Activated T-cell treated with anti-CD3 and anti-CD28 coated beads, Interleukin-2, amount 50 U/mL, for 24 hours (primary cell): Measurements from ENCODE around the gene MIF.
"Not testable (repeated sequence)": the region's sequence is repeated elsewhere in the genome, so short reads cannot be mapped to it uniquely, and the experiment has no call there.

Source experiments
- DNase-seq: peaks from one replicate; pipeline ENCODE4 v3.0.0-alpha.2; 2020
- H3K27ac Mint-ChIP-seq: 2 replicates; pipeline ENCODE4 v1.8.0; 2020; ENCODE audit warnings: mild to moderate bottlenecking, mixed read lengths
- H3K27me3 Mint-ChIP-seq: 2 replicates; pipeline ENCODE4 v1.8.0; 2020; ENCODE audit warnings: mixed read lengths
- H3K36me3 Mint-ChIP-seq: 2 replicates; pipeline ENCODE4 v1.8.0; 2020; ENCODE audit warnings: low read depth, mixed read lengths
- H3K4me1 Mint-ChIP-seq: 2 replicates; pipeline ENCODE4 v1.8.0; 2020; ENCODE audit warnings: low read depth, mixed read lengths
- H3K4me3 Mint-ChIP-seq: 2 replicates; pipeline ENCODE4 v1.8.0; 2020; ENCODE audit warnings: mild to moderate bottlenecking, moderate library complexity, mixed read lengths
- H3K9me3 Mint-ChIP-seq: 2 replicates; pipeline ENCODE4 v1.8.0; 2020; ENCODE audit warnings: mixed read lengths

MIF gene

DNA sequence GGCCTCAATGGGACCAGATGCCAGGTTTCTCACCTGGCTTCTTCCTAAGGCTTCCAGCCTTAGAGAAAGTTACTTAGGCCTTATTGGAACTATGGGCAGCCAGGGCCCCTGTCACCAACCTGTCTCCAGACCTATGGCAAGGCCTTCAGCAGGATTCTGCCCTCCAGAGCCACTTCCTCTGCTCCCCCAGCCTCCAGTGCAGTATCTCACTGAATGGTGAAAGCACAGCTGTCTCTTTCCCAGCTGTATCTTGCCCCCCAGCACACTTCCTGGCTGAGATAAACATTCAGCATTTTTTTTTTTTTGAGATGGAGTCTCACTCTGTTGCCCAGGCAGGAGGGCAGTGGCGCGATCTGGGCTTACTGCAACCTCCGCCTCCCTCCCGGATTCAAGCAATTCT is 35.0 kb upstream of the MIF start:
- H3K27ac Mint-ChIP-seq: no peak overlapping the region
- peak overlapping the region; percentile 88 for H3K4me3 Mint-ChIP-seq
- no peak for DNase-seq
- peaks cover 27% of the 10 kb centered on the region for H3K4me1 Mint-ChIP-seq
- H3K36me3 Mint-ChIP-seq: no peaks in the 10 kb centered on the region
- H3K27me3 Mint-ChIP-seq: no peaks in the 10 kb centered on the region
- no peaks in the 10 kb centered on the region for H3K9me3 Mint-ChIP-seq

DNA sequence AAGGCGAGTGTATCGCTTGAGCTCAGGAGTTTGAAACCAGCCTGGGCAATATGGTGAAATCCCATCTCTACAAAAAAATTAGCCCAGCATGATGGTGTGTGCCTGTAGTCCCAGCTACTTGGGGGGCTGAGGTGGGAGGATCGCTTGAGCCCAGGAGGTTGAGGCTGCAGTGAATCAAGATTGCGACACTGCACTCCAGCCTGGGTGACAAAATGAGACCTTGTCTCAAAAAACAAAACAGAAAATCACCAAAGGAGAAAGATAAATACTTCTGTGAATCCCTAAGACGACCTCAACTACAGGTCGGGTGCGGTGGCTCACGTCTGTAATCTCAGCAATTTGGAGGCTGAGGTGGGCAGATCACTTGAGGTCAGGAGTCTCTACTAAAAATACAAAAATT is 34.0 kb upstream of the MIF start:
- H3K4me1 Mint-ChIP-seq: peaks cover 27% of the 10 kb centered on the region
- H3K36me3 Mint-ChIP-seq, DNase-seq, H3K27ac Mint-ChIP-seq, H3K4me3 Mint-ChIP-seq, H3K9me3 Mint-ChIP-seq, H3K27me3 Mint-ChIP-seq: not testable (repeated sequence)

DNA sequence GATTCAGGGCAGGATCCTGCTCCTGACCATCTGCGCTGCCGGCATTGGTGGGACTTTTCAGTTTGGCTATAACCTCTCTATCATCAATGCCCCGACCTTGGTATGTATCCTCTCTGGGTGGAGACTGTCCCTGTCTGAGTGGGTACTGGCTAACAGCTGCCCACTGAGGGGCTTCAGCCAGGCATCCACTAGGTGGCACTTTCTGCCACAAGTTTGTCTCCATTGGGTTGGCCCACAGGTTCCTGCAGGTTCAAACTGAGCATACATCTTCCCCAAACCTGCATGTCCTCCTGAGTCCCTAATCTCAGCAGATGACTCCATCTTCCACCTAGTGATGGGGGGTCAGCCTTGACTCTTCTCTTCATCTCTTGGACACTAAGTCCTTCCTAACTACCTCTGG is 32.1 kb upstream of the MIF start:
- Mint-ChIP-seq H3K27me3 (no peaks in the 10 kb centered on the region), H3K36me3 (no peaks in the 10 kb centered on the region), H3K4me3 (no peak overlapping the region), H3K27ac (peak overlapping the region; percentile 11), H3K9me3 (no peaks in the 10 kb centered on the region), H3K4me1 (peaks cover 18% of the 10 kb centered on the region)
- no peak for DNase-seq

DNA sequence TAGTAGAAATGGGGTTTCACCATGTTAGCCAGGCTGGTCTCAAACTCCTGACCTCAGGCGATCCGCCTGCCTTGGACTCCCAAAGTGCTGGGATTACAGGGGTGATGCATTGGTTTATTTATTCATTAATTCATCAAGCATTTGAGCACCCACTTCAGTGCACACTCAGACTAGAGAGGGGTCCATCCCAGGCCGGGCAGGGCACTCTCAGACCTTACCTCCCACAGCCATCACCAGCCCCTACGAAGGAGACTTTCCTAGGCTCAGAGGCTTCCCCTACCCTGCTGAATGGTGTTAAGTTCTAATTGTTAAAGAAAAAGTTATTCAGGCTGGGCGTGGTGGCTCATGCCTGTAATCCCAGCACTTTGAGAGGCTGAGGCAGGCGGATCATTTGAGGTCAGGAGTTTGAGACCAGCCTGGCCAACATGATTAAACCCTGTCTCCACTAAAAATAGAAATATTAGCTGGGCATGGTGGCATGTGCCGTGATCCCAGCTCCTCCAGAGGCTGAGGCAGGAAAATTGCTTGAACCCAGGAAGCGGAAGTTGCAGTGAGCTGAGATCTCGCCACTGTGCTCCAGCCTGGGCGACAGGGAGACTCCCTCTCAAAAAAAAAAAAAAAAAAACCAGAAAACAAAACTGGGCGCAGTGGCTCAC is 29.6 kb upstream of the MIF start:
- DNase-seq, H3K27ac Mint-ChIP-seq, H3K27me3 Mint-ChIP-seq, H3K9me3 Mint-ChIP-seq, H3K4me1 Mint-ChIP-seq, H3K4me3 Mint-ChIP-seq: not testable (repeated sequence)
- peaks cover 19% of the 10 kb centered on the region for H3K36me3 Mint-ChIP-seq

DNA sequence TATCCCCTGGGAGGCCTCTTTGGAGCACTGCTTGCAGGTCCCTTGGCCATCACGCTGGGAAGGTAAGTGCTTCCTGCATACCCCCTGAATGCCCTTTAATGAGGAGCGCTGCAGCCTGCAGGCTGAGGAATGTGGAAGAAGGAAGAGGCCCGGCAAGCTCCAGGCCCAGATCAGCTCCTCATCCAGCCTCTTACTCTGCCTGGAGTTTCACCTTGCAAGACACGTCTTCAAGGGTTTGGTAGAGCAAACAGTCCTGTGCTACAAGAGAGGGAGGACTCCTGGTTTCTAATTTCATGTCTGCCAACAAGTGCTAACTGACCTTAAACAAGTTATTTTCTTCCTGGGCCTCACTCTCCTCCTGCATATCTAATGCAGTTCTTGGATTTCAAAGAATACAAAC is 25.6 kb upstream of the MIF start:
- no peak overlapping the region for H3K4me3 Mint-ChIP-seq
- no peak overlapping the region for H3K27ac Mint-ChIP-seq
- no peaks in the 10 kb centered on the region for H3K4me1 Mint-ChIP-seq
- peaks cover 29% of the 10 kb centered on the region for H3K36me3 Mint-ChIP-seq
- H3K27me3 Mint-ChIP-seq: no peaks in the 10 kb centered on the region
- H3K9me3 Mint-ChIP-seq: no peaks in the 10 kb centered on the region
- no peak for DNase-seq

DNA sequence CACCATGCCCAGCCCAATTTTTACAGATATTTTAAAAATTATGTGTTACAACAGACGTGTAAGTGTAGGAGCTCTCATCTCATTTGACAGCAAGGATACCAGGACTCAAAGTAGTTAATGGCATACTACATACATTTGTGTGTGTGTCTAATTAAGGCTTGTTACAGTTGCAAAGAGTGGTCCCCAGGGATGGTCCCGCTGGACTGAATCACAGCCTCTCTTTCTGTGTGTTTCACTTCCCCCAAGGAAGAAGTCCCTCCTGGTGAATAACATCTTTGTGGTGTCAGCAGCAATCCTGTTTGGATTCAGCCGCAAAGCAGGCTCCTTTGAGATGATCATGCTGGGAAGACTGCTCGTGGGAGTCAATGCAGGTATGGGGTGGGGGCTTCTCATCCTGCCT is 19.3 kb upstream of the MIF start:
- H3K9me3 Mint-ChIP-seq: no peaks in the 10 kb centered on the region
- H3K36me3 Mint-ChIP-seq: peaks cover 24% of the 10 kb centered on the region
- no peaks in the 10 kb centered on the region for H3K4me1 Mint-ChIP-seq
- no peak overlapping the region for H3K27ac Mint-ChIP-seq
- DNase-seq: no peak
- no peak overlapping the region for H3K4me3 Mint-ChIP-seq
- no peaks in the 10 kb centered on the region for H3K27me3 Mint-ChIP-seq

DNA sequence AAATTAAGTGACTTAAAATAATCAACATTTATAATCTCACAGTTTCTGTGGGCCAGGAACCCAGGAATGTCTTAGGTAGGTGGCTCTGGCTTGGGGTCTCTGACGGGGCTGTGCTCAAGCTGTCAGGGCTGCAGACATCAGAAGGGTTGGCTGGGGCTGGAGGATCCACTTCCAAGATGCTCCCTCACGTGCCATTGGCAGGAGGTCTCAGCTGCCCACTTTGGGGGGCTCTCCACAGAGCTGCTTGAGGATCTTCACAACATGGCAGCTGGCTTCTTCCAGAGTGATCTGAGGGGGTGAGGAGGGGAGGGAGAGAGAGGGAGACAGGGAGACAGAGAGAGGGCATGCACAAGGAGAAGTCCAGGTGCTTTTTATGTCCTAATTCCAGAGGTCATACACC is 18.4 kb upstream of the MIF start:
- Mint-ChIP-seq H3K4me1 (no peaks in the 10 kb centered on the region), H3K27ac (no peak overlapping the region), H3K27me3 (no peaks in the 10 kb centered on the region), H3K9me3 (no peaks in the 10 kb centered on the region), H3K36me3 (peaks cover 19% of the 10 kb centered on the region), H3K4me3 (no peak overlapping the region)
- DNase-seq: no peak

DNA sequence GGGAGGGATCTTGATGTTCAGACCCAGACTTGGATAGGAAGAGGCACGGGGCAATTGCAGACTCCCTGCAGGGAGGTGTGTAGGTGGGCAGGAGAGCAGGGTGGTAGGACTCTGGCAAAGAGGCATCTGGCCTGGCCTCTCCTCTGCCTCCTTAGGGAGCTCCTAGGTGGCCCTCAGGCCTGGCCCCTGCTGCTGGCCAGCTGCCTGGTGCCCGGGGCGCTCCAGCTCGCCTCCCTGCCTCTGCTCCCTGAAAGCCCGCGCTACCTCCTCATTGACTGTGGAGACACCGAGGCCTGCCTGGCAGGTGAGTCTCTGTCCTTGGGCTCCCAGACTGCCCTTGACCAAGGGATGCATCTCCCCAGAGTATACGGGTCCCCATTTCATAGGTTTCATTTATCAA is 16.6 kb upstream of the MIF start:
- H3K27ac Mint-ChIP-seq: no peak overlapping the region
- H3K9me3 Mint-ChIP-seq: no peaks in the 10 kb centered on the region
- H3K36me3 Mint-ChIP-seq: peaks cover 19% of the 10 kb centered on the region

DNA sequence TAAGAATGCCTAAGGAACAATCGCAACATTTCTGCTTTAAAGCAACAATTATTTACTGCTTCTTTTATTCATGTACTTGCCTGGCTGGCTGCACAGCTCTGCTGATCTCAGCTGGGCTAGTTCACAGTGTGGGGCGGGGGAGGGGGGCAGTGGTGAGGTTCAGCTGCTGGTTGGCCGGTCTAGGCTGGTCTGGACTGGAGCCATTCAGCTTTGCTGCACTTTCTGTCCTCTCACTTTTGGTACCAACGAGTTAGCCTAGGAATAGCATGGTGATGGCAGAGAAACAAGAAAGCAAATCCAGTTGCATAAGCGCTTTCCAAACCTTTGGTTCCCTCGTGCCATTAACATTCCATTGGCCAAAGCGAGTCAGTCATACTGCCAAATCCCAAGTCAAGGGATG is 16.0 kb upstream of the MIF start:
- Mint-ChIP-seq H3K27me3 (no peaks in the 10 kb centered on the region), H3K4me3 (no peak overlapping the region), H3K36me3 (peaks cover 17% of the 10 kb centered on the region), H3K9me3 (no peaks in the 10 kb centered on the region), H3K27ac (no peak overlapping the region), H3K4me1 (no peaks in the 10 kb centered on the region)
- DNase-seq: no peak

More for the DNA sequence above, 16.6 kb upstream of the MIF start:
- no peak for DNase-seq
- H3K4me1 Mint-ChIP-seq: no peaks in the 10 kb centered on the region
- no peaks in the 10 kb centered on the region for H3K27me3 Mint-ChIP-seq
- no peak overlapping the region for H3K4me3 Mint-ChIP-seq

DNA sequence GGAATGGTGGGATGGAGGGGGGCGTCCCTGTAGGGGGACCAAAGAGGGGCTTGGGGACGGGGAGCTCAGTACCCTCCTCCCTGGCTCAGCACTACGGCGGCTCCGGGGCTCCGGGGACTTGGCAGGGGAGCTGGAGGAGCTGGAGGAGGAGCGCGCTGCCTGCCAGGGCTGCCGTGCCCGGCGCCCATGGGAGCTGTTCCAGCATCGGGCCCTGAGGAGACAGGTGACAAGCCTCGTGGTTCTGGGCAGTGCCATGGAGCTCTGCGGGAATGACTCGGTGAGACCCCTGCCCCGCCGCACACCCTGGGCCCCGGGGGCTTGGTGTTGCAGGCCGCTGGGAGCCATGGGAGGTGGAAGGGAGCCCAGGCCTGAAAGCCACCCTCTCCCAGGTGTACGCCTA is 11.8 kb upstream of the MIF start:
- DNase-seq: no peak
- Mint-ChIP-seq H3K27me3 (no peaks in the 10 kb centered on the region), H3K4me1 (no peaks in the 10 kb centered on the region), H3K36me3 (peaks cover 4% of the 10 kb centered on the region), H3K4me3 (no peak overlapping the region), H3K27ac (no peak overlapping the region), H3K9me3 (no peaks in the 10 kb centered on the region)

DNA sequence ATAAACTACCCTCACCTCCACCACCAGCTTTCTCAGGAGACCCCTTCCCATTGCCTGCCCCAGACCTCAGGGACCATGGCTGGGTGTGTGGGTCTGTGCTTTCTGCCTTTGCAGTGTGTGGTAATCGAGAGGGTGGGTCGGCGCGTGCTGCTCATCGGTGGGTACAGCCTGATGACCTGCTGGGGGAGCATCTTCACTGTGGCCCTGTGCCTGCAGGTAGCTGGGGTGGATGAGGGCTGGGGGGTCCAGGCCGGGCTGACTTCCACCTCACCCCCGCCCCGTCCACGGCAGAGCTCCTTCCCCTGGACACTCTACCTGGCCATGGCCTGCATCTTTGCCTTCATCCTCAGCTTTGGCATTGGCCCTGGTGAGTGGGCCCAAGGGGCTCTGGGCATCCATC is 10.5 kb upstream of the MIF start:
- Mint-ChIP-seq H3K36me3 (no peaks in the 10 kb centered on the region), H3K27ac (no peak overlapping the region), H3K9me3 (no peaks in the 10 kb centered on the region), H3K27me3 (no peaks in the 10 kb centered on the region), H3K4me1 (no peaks in the 10 kb centered on the region), H3K4me3 (no peak overlapping the region)
- no peak for DNase-seq

DNA sequence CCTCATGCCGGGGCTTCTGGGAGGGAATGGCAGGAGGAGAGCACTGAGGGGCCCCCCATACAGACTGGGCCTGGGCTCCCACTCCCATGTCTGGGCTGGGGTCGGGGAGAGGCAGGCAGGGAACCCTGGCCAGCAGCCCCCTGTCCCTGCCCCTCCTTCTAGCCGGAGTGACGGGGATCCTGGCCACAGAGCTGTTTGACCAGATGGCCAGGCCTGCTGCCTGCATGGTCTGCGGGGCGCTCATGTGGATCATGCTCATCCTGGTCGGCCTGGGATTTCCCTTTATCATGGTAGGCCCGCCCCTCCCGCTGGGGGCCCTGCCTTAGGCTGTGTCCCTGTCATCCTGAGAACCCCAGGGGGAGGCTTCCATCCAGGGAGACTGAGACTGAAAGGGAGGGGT is 10.0 kb upstream of the MIF start:
- no peaks in the 10 kb centered on the region for H3K4me1 Mint-ChIP-seq
- H3K27me3 Mint-ChIP-seq: no peaks in the 10 kb centered on the region
- H3K4me3 Mint-ChIP-seq: no peak overlapping the region
- no peak for DNase-seq
- H3K27ac Mint-ChIP-seq: no peak overlapping the region
- H3K36me3 Mint-ChIP-seq: no peaks in the 10 kb centered on the region
- H3K9me3 Mint-ChIP-seq: no peaks in the 10 kb centered on the region

DNA sequence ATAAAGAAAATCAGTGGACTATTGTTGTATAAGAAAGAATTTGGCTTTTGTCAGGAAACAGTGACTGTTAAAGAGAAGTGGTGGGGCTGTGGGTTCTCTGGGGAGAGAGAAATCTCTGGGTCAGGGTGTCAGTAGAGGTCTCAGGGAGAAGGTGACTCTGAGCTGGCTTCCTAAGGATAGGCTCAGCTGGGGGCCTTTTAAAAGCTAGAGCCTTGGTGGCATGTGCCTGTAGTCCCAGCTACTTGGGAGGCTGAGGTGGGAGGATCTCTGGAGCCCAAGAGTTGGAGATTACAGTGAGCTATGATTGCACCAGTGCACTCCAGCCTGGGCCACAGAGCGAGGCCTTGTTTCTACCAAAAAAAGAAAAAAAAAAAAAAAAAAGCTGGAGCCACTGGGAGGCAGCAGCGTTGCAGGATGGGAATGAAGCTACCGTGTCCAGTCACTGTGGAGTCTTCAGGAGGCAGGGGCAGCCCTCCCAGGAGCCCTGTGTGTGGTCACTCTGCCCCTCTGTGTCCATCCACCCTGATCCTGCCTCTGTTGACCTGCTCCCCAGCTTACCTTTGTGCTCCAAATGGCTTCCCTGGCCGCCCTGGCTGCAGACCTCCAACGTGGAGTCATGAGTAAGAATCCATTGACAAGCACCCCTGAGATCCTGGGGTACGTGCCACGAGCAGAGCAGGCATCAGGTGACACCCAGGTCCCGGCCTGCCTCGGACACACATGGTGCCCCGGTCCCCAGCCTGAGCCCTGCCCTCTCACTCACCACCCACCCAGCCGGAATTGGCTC is 5.4 kb upstream of the MIF start:
- peaks cover 1% of the 10 kb centered on the region for H3K36me3 Mint-ChIP-seq
- no peak for DNase-seq
- H3K4me1 Mint-ChIP-seq: peaks cover 9% of the 10 kb centered on the region
- H3K27me3 Mint-ChIP-seq: no peaks in the 10 kb centered on the region
- no peak overlapping the region for H3K4me3 Mint-ChIP-seq
- H3K9me3 Mint-ChIP-seq: no peaks in the 10 kb centered on the region
- H3K27ac Mint-ChIP-seq: no peak overlapping the region

DNA sequence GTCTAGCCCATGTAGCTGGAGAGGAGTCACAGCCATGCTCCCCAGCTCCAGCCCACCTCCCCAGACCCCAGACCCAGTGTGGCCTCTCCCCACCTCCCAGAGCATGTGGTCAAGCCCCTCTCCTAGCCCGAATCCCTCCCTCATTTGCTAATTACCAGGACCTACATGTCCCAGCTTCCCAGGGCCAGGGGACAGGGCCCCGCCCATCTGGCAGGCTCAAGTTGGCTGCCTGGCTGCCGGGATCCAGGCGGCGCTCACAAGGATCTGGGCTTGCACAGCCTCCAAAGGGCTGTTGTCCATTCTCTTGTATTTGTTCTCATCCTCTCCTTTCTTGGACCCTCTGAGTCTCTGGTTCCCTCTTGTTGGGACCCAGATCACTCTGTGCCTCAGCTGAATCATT is 4.6 kb upstream of the MIF start:
- Mint-ChIP-seq H3K9me3 (no peaks in the 10 kb centered on the region), H3K4me3 (no peak overlapping the region), H3K27me3 (no peaks in the 10 kb centered on the region), H3K4me1 (peaks cover 11% of the 10 kb centered on the region), H3K27ac (no peak overlapping the region), H3K36me3 (peaks cover 6% of the 10 kb centered on the region)
- DNase-seq: no peak

DNA sequence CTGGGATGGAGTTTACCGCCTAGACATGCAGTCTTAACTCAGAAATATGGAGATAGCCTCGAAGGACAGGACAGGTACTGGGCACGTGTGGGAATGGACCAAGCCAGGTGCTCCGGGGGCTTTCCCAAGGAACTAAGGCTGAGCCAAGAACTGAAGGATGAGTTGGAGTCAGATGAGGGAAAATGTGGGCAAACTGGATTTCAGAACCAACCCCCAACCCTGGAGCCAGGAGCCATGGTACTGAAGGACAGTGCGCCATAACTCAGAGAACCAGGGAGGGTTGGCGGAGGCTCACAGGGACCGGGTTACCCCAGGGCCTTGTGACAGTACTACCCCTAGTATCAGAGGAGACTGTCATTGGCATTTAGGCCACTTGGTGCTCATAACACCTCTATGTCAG is 2.5 kb upstream of the MIF start:
- Mint-ChIP-seq H3K36me3 (peaks cover 27% of the 10 kb centered on the region), H3K27me3 (no peaks in the 10 kb centered on the region), H3K4me1 (peaks cover 25% of the 10 kb centered on the region), H3K4me3 (no peak overlapping the region), H3K27ac (no peak overlapping the region), H3K9me3 (no peaks in the 10 kb centered on the region)
- no peak for DNase-seq
